Naive thymus-derived CD4-positive, alpha-beta T cell (primary cell): ENCODE results near the gene ZNF462. TPM values are rescaled to one million over a fixed set of nuclear protein-coding genes. Genes with fewer than 3 reads are reported as not detected.

Experiments used
- ATAC-seq: fragments of 150-1000 bp; cut with Tn5 transposase; 2 replicates; pipeline ENCODE4 v1.10.0; 2021; ENCODE audit warnings: mild to moderate bottlenecking, moderate library complexity
- CTCF ChIA-PET: fragments of 350-600 bp; sonication (Branson Sonifier 250); formaldehyde crosslinking; loops from one replicate; lab custom pipeline; 2021; ENCODE audit warnings: antibody characterized with exemption; lab: Charles Lee
- POLR2A ChIA-PET: fragments of 350-600 bp; sonication (Branson Sonifier 250); formaldehyde crosslinking; loops from one replicate; lab custom pipeline; 2021; ENCODE audit warnings: antibody characterized with exemption, inconsistent platforms; lab: Charles Lee
- DNase-seq, 9 donors: peaks; one replicate each; pipeline versions ENCODE4 v3.0.0 to v3.0.0-alpha.2; 2020 to 2022; ENCODE audit warnings: mixed read lengths in 1 of 9
- H3K27ac ChIP-seq: one replicate; pipeline ENCODE4 v1.7.0; 2013; ENCODE audit warnings: mild to moderate bottlenecking, low read depth, low read length, moderate library complexity
- H3K27me3 ChIP-seq, 2 donors: one replicate each; pipeline ENCODE4 v1.7.0; 2013; ENCODE audit warnings: low read length in 2 of 2, mild to moderate bottlenecking in 2 of 2, moderate library complexity in 2 of 2; ENCODE audit not compliant: control insufficient read depth in 2 of 2, insufficient read depth in 2 of 2
- H3K36me3 ChIP-seq, 3 experiments: 1 replicate in 2 of 3; 2 replicates in 1 of 3; pipeline ENCODE4 v1.7.0; 2013; ENCODE audit warnings: low read length in 3 of 3, mild to moderate bottlenecking in 3 of 3, moderate library complexity in 1 of 3; ENCODE audit not compliant: insufficient read depth in 3 of 3, control insufficient read depth in 2 of 3
- H3K4me1 ChIP-seq, 2 donors: one replicate each; pipeline ENCODE4 v1.7.0; 2013; ENCODE audit warnings: low read length in 2 of 2, mild to moderate bottlenecking in 2 of 2, moderate library complexity in 1 of 2; ENCODE audit not compliant: control insufficient read depth in 2 of 2, insufficient read depth in 2 of 2
- H3K4me3 ChIP-seq: 2 replicates; pipeline ENCODE4 v1.7.0; 2013; ENCODE audit warnings: mild to moderate bottlenecking, low read length
- H3K9me3 ChIP-seq, 3 experiments: 1 replicate in 2 of 3; 2 replicates in 1 of 3; pipeline ENCODE4 v1.7.0; 2013; ENCODE audit warnings: low read length in 3 of 3; ENCODE audit not compliant: control insufficient read depth in 2 of 3
- H3K27ac Mint-ChIP-seq, 9 donors: one replicate each; pipeline ENCODE4 v1.8.0; 2020 to 2022; ENCODE audit warnings: mixed read lengths in 9 of 9, mild to moderate bottlenecking in 8 of 9, moderate library complexity in 5 of 9, inconsistent platforms in 2 of 9
- H3K27me3 Mint-ChIP-seq, 5 donors: one replicate each; pipeline ENCODE4 v1.8.0; 2021 to 2022; ENCODE audit warnings: mixed read lengths in 5 of 5, mild to moderate bottlenecking in 1 of 5
- H3K36me3 Mint-ChIP-seq, 5 donors: one replicate each; pipeline ENCODE4 v1.8.0; 2020 to 2022; ENCODE audit warnings: mixed read lengths in 5 of 5, mild to moderate bottlenecking in 3 of 5, inconsistent platforms in 1 of 5
- H3K4me1 Mint-ChIP-seq, 7 donors: one replicate each; pipeline ENCODE4 v1.8.0; 2020 to 2022; ENCODE audit warnings: mixed read lengths in 7 of 7, mild to moderate bottlenecking in 3 of 7, inconsistent platforms in 1 of 7
- H3K4me3 Mint-ChIP-seq, 10 donors: one replicate each; pipeline ENCODE4 v1.8.0; 2020 to 2022; ENCODE audit warnings: mild to moderate bottlenecking in 10 of 10, mixed read lengths in 10 of 10, moderate library complexity in 6 of 10, inconsistent platforms in 2 of 10
- H3K9me3 Mint-ChIP-seq, 11 donors: one replicate each; pipeline ENCODE4 v1.8.0; 2020 to 2022; ENCODE audit warnings: mixed read lengths in 11 of 11, mild to moderate bottlenecking in 4 of 11, inconsistent platforms in 1 of 11, moderate library complexity in 1 of 11
- intact Hi-C, 2 donors: fragments of 100-400 bp; cut with micrococcal nuclease; formaldehyde crosslinking; loops; one replicate each; pipeline ENCODE4 v1.15.1; 2023
- polyA plus RNA-seq, 2 donors: library from polyadenylated mRNA; unstranded; fragments of 300-500 nt; fragmentation: Illumina TruSeq; gene quantifications; one replicate each; pipeline ENCODE4 v1.2.3, GENCODE V29; 2021
- total RNA-seq, 6 experiments: library from RNA in 5 of 6; stranded (reverse) in 5 of 6; gene quantifications; 1 replicate in 5 of 6; 2 replicates in 1 of 6; pipeline ENCODE4 v1.2.3 and lab custom pipeline; 2021 to 2026

ZNF462 gene
- total and polyA plus RNA-seq, 7 experiments from 2014 or later = 0.11 to 3.2 (median 0.53) TPM; not detected in 1

GRCh38 chr9:106829666-106830408 lies 33.1 kb upstream of the ZNF462 start:
- no peaks in the 10 kb centered on the region for H3K27me3 Mint-ChIP-seq
- no peak for ATAC-seq
- H3K36me3 Mint-ChIP-seq = no peaks in the 10 kb centered on the region
- peaks cover 0 to 2% (median 0%) of the 10 kb centered on the region in 7 donors for H3K4me1 Mint-ChIP-seq
- peaks cover 0 to 18% (median 4%) of the 10 kb centered on the region in 11 donors for H3K9me3 Mint-ChIP-seq
- no peaks in the 10 kb centered on the region for H3K27me3 ChIP-seq
- H3K9me3 ChIP-seq = no peaks in the 10 kb centered on the region
- ChIA-PET CTCF (no interaction called here), POLR2A (no interaction called here)
- H3K4me3 ChIP-seq = no peak overlapping the region
- DNase-seq = no peak
- H3K27ac ChIP-seq = no peak overlapping the region
- H3K27ac Mint-ChIP-seq = no peak overlapping the region
- no peaks in the 10 kb centered on the region for H3K36me3 ChIP-seq
- intact Hi-C loops = no loop called here
- H3K4me3 Mint-ChIP-seq = no peak overlapping the region
- no peaks in the 10 kb centered on the region for H3K4me1 ChIP-seq

DNA sequence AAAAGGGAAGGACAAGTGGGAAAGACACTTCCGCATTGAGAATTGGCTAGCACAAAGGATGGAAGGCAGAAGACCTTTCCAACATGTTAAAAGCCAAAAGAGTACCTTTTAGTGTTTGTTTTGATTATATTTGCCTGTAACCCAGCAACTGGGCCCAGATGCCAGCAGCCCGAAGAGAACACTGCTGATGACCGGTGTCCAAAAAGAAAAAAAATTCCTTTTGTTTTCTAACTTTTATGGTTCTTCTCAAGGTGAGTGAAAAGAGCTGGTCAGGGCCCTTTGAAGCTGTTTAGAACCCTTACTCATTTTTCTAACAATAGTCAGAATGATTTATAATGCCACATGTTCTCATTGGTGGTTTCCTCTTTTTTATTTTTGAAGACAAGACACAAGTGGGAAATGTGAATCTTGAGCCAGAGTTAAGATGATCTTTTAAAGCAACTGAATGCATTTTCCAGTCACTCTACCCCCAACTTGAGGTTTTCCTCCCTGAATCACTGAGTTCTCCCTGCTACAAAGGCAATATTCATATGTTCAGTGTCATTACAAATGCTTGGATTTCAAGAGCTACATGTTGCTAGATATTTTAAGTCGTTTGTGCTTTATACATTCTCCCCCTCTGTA lies 32.3 kb upstream of the ZNF462 start:
- no peaks in the 10 kb centered on the region for H3K9me3 ChIP-seq
- ChIA-PET CTCF (no interaction called here), POLR2A (no interaction called here)
- DNase-seq (no peak), ATAC-seq (no peak)
- H3K36me3 ChIP-seq = no peaks in the 10 kb centered on the region
- intact Hi-C loops = no loop called here
- H3K4me3 ChIP-seq = no peak overlapping the region
- Mint-ChIP-seq H3K4me3 (no peak overlapping the region), H3K36me3 (no peaks in the 10 kb centered on the region), H3K27me3 (no peaks in the 10 kb centered on the region), H3K27ac (no peak overlapping the region), H3K9me3 (peaks cover 0 to 18% (median 6%) of the 10 kb centered on the region in 11 donors), H3K4me1 (peaks cover 0 to 2% (median 0%) of the 10 kb centered on the region in 7 donors)
- H3K27ac ChIP-seq = no peak overlapping the region
- H3K4me1 ChIP-seq = no peaks in the 10 kb centered on the region
- H3K27me3 ChIP-seq = no peaks in the 10 kb centered on the region

GRCh38 chr9:106834888-106835287 lies 28.1 kb upstream of the ZNF462 start:
- Mint-ChIP-seq H3K36me3 (no peaks in the 10 kb centered on the region), H3K4me1 (no peaks in the 10 kb centered on the region), H3K27ac (no peak overlapping the region), H3K4me3 (no peak overlapping the region), H3K27me3 (peaks cover 0 to 6% (median 0%) of the 10 kb centered on the region in 5 donors), H3K9me3 (peaks cover 0 to 22% (median 7%) of the 10 kb centered on the region in 11 donors)
- no peaks in the 10 kb centered on the region for H3K27me3 ChIP-seq
- no peak for DNase-seq
- H3K4me3 ChIP-seq = no peak overlapping the region
- ChIA-PET POLR2A (no interaction called here), CTCF (no interaction called here)
- H3K4me1 ChIP-seq = no peaks in the 10 kb centered on the region
- no peaks in the 10 kb centered on the region for H3K9me3 ChIP-seq
- no peaks in the 10 kb centered on the region for H3K36me3 ChIP-seq
- ATAC-seq = no peak
- H3K27ac ChIP-seq = no peak overlapping the region
- intact Hi-C loops = no loop called here

DNA sequence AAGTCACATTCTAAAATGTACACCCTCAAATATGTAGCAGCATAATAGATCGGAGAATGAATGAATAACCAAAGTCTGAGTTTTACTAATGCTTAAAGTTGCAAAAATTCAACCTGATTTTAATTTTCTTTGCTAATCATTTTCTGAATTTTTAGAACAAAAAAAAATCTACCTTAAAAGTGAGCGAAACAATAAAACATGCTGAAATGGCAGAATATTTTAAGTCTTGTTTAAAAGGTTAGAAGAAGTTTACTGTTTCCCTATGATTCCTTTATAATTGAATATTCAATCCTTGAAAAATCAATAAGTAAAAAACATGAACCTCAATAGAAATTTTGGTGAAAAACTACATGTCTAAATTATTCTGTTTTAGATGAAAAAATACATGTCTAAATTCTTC lies 27.1 kb upstream of the ZNF462 start:
- no peaks in the 10 kb centered on the region for H3K9me3 ChIP-seq
- DNase-seq = no peak
- Mint-ChIP-seq H3K4me1 (no peaks in the 10 kb centered on the region), H3K36me3 (no peaks in the 10 kb centered on the region), H3K27ac (no peak overlapping the region), H3K9me3 (peaks cover 0 to 26% (median 7%) of the 10 kb centered on the region in 11 donors), H3K27me3 (peaks cover 0 to 6% (median 0%) of the 10 kb centered on the region in 5 donors), H3K4me3 (no peak overlapping the region)
- ChIA-PET CTCF (no interaction called here), POLR2A (no interaction called here)
- H3K4me3 ChIP-seq = no peak overlapping the region
- no peak overlapping the region for H3K27ac ChIP-seq
- no peaks in the 10 kb centered on the region for H3K4me1 ChIP-seq
- no peaks in the 10 kb centered on the region for H3K36me3 ChIP-seq
- ATAC-seq = no peak
- intact Hi-C loops = no loop called here
- H3K27me3 ChIP-seq = no peaks in the 10 kb centered on the region

DNA sequence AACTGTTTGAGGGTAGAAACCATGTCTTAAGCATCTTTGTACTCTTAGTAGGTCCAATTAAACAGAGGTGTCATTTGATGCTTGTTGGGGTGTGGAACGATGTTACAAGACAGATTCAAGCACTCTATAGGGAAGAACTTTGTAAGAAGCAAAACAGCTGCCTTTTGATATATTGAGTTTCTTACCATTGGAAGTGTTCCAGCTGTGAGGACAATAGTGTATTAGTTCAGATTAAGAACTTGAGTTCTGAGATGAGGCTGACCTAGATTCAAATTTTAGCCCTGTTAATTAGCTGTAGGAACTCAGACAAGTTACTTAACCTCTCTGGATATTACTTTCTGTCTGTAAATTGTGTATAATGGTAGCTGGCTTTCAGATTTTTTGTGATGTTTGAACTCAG lies 19.6 kb upstream of the ZNF462 start:
- Mint-ChIP-seq H3K4me1 (no peaks in the 10 kb centered on the region), H3K36me3 (no peaks in the 10 kb centered on the region), H3K9me3 (peaks cover 0 to 19% (median 0%) of the 10 kb centered on the region in 11 donors), H3K27me3 (peaks cover 0 to 5% (median 0%) of the 10 kb centered on the region in 5 donors), H3K27ac (no peak overlapping the region), H3K4me3 (no peak overlapping the region)
- Histone ChIP-seq H3K27ac (no peak overlapping the region), H3K36me3 (no peaks in the 10 kb centered on the region), H3K4me1 (no peaks in the 10 kb centered on the region), H3K9me3 (no peaks in the 10 kb centered on the region), H3K27me3 (no peaks in the 10 kb centered on the region), H3K4me3 (no peak overlapping the region)
- ATAC-seq = no peak
- POLR2A ChIA-PET = no interaction called here
- intact Hi-C loops = no loop called here
- CTCF ChIA-PET = no interaction called here
- DNase-seq = no peak

- H3K4me1 ChIP-seq = no peaks in the 10 kb centered on the region
- no peaks in the 10 kb centered on the region for H3K9me3 ChIP-seq
- H3K4me3 ChIP-seq = no peak overlapping the region
- Mint-ChIP-seq H3K4me3 (no peak overlapping the region), H3K27ac (no peak overlapping the region), H3K4me1 (no peaks in the 10 kb centered on the region), H3K36me3 (no peaks in the 10 kb centered on the region), H3K9me3 (peaks cover 0 to 18% (median 0%) of the 10 kb centered on the region in 11 donors), H3K27me3 (peaks cover 0 to 5% (median 0%) of the 10 kb centered on the region in 5 donors)
- CTCF ChIA-PET = no interaction called here
- ATAC-seq (no peak), DNase-seq (no peak)
- intact Hi-C loops = no loop called here
- H3K27ac ChIP-seq = no peak overlapping the region
- H3K36me3 ChIP-seq = no peaks in the 10 kb centered on the region
- POLR2A ChIA-PET = no interaction called here
- H3K27me3 ChIP-seq = no peaks in the 10 kb centered on the region
Measured at GRCh38 chr9:106846307-106846706, 16.7 kb upstream of the ZNF462 start.

DNA sequence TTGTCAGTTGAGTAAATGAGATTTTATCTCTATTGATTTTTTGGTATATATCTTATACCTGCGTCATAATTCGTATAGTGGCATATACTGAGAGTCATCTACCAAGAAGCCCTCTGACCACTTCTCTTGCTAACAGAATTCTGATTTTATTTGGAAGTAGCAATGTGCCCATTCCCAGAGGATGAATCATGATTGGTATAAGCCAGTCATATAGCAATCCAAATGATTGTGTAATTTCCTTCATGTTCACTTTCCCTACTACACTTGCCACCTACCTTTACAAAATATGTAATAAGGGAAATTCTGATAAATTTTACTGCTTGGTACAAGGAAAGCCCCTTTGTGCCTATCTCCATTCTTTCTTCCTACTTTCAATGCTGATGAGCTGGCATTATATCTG lies 16.1 kb upstream of the ZNF462 start:
- DNase-seq (no peak), ATAC-seq (no peak)
- Histone ChIP-seq H3K27me3 (no peaks in the 10 kb centered on the region), H3K27ac (no peak overlapping the region), H3K4me3 (no peak overlapping the region), H3K4me1 (no peaks in the 10 kb centered on the region), H3K9me3 (no peaks in the 10 kb centered on the region), H3K36me3 (no peaks in the 10 kb centered on the region)
- no peaks in the 10 kb centered on the region for H3K36me3 Mint-ChIP-seq
- H3K27me3 Mint-ChIP-seq = peaks cover 0 to 5% (median 0%) of the 10 kb centered on the region in 5 donors
- no peak overlapping the region for H3K4me3 Mint-ChIP-seq
- H3K9me3 Mint-ChIP-seq = peaks cover 0 to 18% (median 0%) of the 10 kb centered on the region in 11 donors
- intact Hi-C loops = no loop called here
- ChIA-PET POLR2A (no interaction called here), CTCF (no interaction called here)
- no peaks in the 10 kb centered on the region for H3K4me1 Mint-ChIP-seq
- no peak overlapping the region for H3K27ac Mint-ChIP-seq
